NCI-H226 (cell line): ENCODE results near the gene PHACTR3.
A peak's percentile ranks its signal among the peaks of the same experiment; 100 is the strongest.
"Not testable (repeated sequence)": the region's sequence is repeated elsewhere in the genome, so short reads cannot be mapped to it uniquely, and the experiment has no call there.

ENCODE experiments used
- DNase-seq: peaks from one replicate; pipeline ENCODE4 v3.0.0-alpha.2; 2015

PHACTR3 gene

GRCh38 chr20:59603781-59604541 lies at the start of gene PHACTR3:
PHACTR3 (plus strand) TSS chr20:59604540; CDS start chr20:59605015, 475 bp downstream.
- no peak for DNase-seq

DNA sequence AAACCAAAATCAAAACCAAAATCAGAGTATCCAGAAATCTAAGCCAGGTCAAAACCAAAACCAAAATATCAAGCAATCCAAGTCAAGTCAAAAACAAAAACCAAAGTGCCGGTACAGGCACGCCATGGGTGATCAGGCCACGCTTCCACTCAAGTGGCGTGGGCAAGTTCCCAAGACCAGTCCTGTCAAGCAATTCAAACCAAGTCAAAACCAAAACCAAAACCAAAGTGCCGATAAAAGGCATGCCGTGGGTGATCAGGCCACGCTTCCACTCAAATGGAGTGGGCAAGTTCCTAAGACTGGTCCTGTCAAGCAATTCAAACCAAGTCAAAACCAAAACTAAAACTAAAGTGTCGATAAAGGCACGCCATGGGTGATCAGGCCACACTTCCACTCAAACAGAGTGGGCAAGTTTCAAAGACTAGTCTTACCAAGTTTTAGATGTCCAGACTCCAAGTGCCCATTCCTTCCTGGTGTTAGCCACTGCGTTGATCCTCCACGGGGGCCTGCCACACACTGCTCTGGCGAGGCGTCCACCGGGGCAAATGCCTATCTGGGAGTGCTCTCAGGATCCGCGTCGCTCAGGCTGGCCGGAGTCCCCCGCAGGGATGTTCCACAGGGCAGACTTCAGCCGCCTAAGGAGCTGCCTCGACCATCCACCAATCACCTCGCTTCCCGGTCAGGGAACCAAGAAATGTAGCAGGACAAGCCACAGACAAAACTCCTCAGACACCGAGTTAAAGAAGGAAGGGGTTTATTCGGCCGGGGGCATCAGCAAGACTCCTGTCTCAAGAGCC lies 46.4 kb upstream of the PHACTR3 start:
- not testable (repeated sequence) for DNase-seq

DNA sequence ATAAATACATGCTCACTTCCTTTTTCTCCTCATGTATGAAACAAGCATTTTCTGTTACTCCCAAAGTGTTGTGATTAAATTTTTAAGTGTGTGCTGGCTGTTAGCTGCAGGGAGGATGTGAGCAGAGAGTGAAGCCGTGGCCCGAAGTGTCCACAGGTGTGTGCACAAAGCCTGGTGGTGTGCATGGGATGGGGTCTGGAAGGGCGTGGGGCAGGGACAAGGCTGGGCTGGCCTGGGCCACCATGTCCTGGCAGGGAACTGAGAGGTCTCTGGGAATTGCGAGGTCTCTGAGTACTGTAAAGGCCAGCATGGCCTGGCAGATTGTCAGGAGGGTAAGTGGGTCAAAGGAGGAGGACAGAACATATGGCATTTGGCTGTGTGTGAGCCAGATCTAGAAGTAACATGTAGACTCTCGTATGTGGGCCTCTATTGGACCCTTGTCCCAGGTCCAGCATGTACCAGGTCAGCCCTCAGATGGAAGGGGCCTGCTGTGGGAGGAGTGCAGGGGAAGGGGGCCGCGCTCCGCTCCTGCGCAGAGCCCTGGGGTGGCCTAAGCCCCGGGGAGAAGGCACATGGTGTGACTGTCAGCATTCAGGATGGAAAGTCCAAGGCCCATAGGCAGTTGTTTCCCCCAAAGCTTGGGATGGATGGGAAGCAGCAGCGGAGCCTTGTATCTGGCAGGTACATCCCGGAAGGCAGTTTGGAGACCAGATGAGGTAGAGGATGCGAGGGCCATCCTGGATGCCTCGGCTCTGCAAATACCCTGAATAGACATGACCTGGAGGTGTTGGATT lies 45.1 kb upstream of the PHACTR3 start:
- no peak for DNase-seq

GRCh38 chr20:59559863-59560262 lies 44.5 kb upstream of the PHACTR3 start:
- DNase-seq, result no peak

DNA sequence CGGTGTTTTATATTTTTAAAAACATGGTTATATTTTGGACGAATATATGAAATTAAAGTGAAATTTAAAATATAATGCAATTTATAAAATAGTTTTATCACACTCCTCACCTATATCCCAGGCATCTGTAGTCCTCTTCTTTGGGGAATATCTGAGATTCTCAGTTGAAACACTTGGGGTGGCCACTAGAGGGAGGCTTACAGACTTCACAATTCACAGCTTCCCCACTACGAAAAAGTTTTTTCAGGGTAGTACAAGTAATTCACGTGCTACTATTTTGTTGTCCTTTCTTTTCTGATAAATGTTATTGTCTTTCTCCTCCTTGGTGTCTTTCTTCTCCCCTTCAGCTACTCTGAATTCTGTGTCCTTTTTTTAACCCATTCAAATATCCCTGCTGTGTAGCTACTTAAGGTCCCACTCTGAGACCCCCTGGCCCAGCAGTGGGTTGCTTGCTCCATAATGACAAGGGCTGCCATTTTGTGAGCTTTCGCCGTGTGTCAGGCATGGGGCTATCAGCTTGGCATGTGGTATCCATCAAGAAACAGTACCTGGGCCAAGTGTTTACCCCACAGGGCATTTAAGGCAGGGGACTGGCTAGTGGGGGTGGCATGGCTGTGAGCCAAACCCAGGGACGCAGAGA lies 43.6 kb upstream of the PHACTR3 start:
- DNase-seq, result no peak

DNA sequence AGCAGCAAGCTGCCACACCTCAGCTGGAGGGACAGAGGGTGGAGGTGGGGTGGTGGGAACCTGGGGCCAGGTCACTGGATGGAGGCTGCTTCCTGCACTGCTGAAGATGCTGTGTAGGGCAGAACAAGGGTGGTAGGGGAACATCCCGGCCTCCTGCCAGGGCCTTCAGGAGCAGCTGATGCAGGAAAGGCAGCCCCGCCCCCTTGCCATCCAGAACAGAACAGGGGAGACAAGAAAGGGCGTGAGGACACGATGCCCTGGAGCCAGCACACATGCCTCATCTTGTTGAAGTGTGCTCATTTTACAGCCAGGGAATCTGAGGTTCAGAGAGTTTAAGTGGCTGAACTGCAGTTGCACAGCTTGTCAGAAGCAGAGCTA lies 43.1 kb upstream of the PHACTR3 start:
- no peak for DNase-seq

- no peak for DNase-seq
Observed at GRCh38 chr20:59561614-59562277, 42.6 kb upstream of the PHACTR3 start.

- no peak for DNase-seq
Observed at GRCh38 chr20:59564171-59564570, 40.2 kb upstream of the PHACTR3 start.

DNA sequence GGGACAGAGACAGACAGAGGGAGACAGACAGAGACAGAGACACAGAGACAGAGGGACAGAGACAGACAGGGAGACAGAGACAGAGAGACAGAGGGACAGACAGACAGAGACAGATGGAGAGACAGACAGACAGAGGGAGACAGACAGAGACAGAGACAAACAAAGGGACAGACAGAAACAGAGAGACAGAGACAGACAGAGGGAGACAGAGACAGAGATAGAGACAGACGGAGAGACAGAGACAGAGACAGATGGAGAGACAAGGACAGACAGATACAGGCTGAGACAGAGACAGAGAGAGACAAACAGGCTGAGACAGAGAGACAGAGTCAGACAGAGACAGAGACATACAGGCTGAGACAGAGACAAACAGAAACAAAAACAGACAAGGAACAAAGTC lies 39.4 kb upstream of the PHACTR3 start:
- DNase-seq, result no peak

GRCh38 chr20:59565768-59566461 lies 38.4 kb upstream of the PHACTR3 start:
- DNase-seq, result no peak

GRCh38 chr20:59566631-59567524 lies 37.5 kb upstream of the PHACTR3 start:
- no peak for DNase-seq

DNA sequence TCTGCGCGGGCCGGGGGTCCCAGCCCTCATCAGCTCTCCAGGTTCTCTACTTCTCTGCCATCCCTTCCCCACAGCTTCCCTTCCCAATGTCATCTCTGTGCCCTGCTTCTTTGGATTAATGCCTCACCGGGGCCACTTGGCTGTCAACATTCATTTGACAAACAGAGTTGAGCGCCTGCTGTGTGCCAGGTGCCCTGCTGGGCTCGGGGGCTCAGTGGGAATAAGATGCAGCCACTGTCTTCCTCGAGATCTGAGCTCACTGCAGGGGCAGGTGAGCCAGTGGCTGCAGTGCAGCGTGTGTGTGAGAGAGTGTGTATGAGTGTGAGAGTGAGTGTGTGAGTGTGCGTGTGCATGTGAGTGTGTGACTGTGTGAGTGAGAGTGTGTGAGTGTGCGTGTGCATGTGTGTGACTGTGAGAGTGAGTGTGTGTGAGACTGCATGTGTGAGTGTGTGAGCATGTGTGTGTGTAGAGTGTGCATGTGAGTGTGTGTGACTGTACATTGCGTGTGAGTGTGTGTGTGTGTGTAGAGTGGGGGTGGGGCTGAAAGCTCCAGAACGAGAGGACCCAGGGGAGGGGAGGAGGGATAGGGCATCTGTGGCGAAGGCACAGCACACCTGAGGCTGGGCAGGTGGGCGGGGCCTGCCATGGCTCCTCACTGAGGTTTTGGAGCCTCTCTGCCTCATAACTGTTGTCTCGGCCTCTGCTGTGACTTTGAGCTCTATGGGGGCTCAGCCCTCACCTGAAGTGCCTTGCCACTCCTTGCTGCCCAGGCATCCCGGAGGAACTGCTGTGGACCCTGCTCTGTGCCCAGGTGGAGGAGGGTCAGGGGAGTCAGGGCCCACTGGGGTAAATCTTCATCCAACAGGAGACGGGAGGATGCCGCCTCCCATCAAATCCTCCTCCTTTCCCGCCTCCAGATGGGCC lies 36.5 kb upstream of the PHACTR3 start:
- DNase-seq, result no peak

DNA sequence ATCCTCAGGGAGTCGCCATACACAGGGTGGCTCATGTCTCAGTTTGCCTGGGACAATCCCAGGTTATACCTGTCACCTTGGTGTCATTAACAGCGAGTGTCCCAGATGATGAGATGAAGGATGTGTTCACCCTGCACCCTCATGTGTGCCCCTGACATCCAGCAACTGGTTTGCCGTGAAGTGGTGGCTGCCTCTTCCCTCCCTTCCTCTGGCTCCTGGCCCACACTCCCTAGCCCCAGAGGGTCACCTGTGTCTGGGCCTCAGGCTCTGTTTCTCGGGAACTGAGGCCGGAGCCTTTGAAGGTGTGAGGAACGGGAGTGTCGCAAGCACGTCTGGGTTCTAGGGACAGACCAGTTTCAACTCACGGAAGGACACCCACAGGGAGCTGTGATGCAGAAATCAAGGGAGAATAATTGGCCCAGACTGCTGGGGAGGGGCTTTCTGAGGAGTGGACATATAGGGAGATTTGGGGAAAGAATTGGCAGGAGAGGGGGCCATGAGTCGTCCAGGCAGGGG lies 35.8 kb upstream of the PHACTR3 start:
- no peak for DNase-seq

- no peak for DNase-seq
Observed at GRCh38 chr20:59569305-59569704, 35.0 kb upstream of the PHACTR3 start.

DNA sequence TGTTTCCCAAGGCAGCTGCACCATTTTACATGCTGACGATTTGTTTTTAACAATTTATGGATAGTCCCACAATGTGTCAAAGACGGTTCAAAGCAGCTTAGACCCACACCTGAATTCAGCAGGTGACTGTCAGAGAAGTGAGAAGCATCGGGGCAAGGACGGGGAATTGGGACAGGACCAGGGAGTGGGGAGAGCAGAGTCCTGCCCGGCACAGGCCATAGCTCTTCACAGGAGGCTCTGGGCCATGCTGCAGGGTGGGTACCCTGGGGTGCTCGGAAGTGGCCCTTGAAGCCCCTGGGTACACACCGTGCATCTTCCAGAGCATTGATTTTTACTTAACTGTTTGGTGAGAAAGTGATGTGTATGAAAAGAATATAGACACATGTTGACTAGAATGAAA lies 33.2 kb upstream of the PHACTR3 start:
- no peak for DNase-seq

- peak; percentile 9 for DNase-seq
Observed at GRCh38 chr20:59571551-59572314, 32.6 kb upstream of the PHACTR3 start.

DNA sequence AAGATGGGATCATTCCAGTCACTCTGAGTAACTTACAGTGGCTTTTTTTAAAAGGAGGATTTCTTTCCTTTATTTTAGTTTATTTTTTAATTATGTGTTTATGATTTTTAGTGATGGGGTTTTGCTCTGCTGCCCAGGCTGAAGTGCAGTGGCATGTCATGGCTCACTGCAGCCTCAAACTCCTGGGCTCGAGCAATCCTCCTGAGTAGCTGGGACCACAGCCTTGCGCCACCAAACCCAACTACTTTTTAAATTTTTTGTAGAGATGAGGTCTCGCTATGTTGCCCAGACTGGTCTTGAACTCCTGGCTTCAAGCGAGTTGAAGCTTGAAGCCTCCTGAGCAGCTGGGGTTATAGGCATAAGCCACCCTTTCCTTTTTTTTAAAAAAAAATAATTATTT lies 31.8 kb upstream of the PHACTR3 start:
- DNase-seq, result no peak

- DNase-seq, result no peak
Observed at GRCh38 chr20:59573837-59574236, 30.5 kb upstream of the PHACTR3 start.

DNA sequence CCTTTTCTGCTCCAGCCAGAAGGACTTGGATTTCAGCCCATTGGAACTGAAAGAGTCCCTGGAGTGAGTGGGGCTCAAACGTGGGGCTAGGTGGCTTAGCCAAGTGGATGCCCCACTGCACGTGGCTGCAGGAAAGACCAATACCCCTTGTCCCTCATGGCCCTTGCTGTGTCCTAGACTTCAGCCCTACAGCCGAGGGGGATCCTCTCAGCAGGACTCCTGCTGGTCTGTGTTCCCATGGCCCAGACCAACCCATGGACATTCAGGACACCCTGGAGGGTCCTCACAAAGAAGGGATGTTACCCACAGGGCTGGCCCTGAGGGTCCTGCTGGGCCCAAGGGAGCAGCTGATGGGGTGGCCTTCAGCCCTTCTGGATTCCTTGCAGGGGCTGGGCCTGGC lies 30.0 kb upstream of the PHACTR3 start:
- DNase-seq, result no peak
